Pancreas (tissue), 10 donors: ENCODE results near the gene MKLN1. TPM values are rescaled to one million over a fixed set of nuclear protein-coding genes. Genes with fewer than 3 reads are reported as not detected.

Source experiments
- ATAC-seq, 4 donors: fragments of 200-7000 bp; cut with Tn5 transposase; one replicate each; pipeline versions ENCODE4 v1.8.0 to v1.9.1; 2020; ENCODE audit warnings: mild to moderate bottlenecking in 4 of 4, moderate library complexity in 4 of 4
- DNase-seq, 6 donors: peaks; one replicate each; pipeline ENCODE4 v3.0.0-alpha.2; 2020
- FAIRE-seq: peaks from 2 replicates; lab custom pipeline; 2012; peaks lifted over from hg19 to GRCh38; lab: Jason Lieb, UNC
- H3K27ac ChIP-seq, 4 donors: fragments of 200-600 bp; sonication (generic); 1 replicate in 3 of 4; 2 replicates in 1 of 4; pipeline versions ENCODE4 v1.5.0 to v1.8.0; 2020
- H3K27me3 ChIP-seq, 4 donors: fragments of 200-600 bp; one replicate each; pipeline ENCODE4 v1.8.0; 2021
- H3K36me3 ChIP-seq, 3 donors: fragments of 200-600 bp; sonication (generic) in 1 of 3; one replicate each; pipeline versions ENCODE4 v1.5.0 to v1.8.0; 2020 to 2021
- H3K4me1 ChIP-seq, 3 donors: fragments of 200-600 bp; one replicate each; pipeline ENCODE4 v1.8.0; 2021
- H3K4me3 ChIP-seq, 4 donors: fragments of 200-600 bp; sonication (generic) in 2 of 4; one replicate each; pipeline versions ENCODE4 v1.5.0 to v1.8.0; 2020 to 2021
- H3K9me3 ChIP-seq, 4 donors: fragments of 200-600 bp; one replicate each; pipeline ENCODE4 v1.8.0; 2021
- CTCF ChIP-seq, 4 donors: fragments of 200-600 bp; sonication (generic) in 3 of 4; IDR thresholded peaks; one replicate each; pipeline versions ENCODE4 v1.5.0 to v1.8.0; 2021; ENCODE audit warnings: antibody characterized with exemption in 4 of 4
- WGBS, 2 donors: extraction: QIAGEN DNeasy Blood & Tissue Kit; methylation state at CpG; one replicate each; pipeline ENCODE4 v1.1.7; 2013; 5-methylcytosine and 5-hydroxymethylcytosine counted together
- intact Hi-C, 3 donors: fragments of 100-400 bp; cut with DNase I; formaldehyde crosslinking; loops; one replicate each; pipeline versions ENCODE4 v1.11.1 to v1.14.2; 2022
- polyA plus RNA-seq, 2 donors: library from polyadenylated mRNA; stranded (reverse); fragments of 200-250 nt; gene quantifications; one replicate each; pipeline ENCODE4 v1.2.3, GENCODE V29; 2013
- total RNA-seq, 6 donors: library from RNA; stranded (reverse); fragmentation: NEBNext Ultra II Directional in 4 of 6; extraction: Animal tissue kit (Norgen Biotek cat#: 25700) in 4 of 6; gene quantifications; one replicate each; pipeline versions ENCODE4 v1.2.1 to v1.2.4, GENCODE V29; 2021 to 2023
- donor health status: healthy with polysubstance abuse.
- donor health status: DM: no; HTN: no; CAD: no; lungs with moderate emphysema.
- donor health status: DM: no; HTN: no; CAD: no.
- donor health status: control.
- donor health status: control.
- donor health status: Bipolar disorder and iron deficiency.
- donor health status: DM: yes; HTN: yes; CAD: no.
- donor health status: DM: no; HTN: no; CAD: no.
- donor health status: DM: no; HTN: no; CAD: no.
- donor health status: DM: yes; HTN: yes; CAD: no.

MKLN1 gene
- total and polyA plus RNA-seq, 8 donors = 7.0 to 30.2 (median 21.6) TPM

GRCh38 chr7:131391145-131391544 is 63.5 kb downstream of the MKLN1 start:
- Histone ChIP-seq H3K27ac (no peak overlapping the region), H3K4me1 (peaks cover 0 to 3% (median 0%) of the 10 kb centered on the region in 3 donors), H3K36me3 (no peaks in the 10 kb centered on the region), H3K4me3 (no peak overlapping the region), H3K9me3 (no peaks in the 10 kb centered on the region), H3K27me3 (no peaks in the 10 kb centered on the region)
- WGBS, 2 donors = 88 to 93% methylated on average over 2 of the region's 2 CpGs
- no peak for FAIRE-seq
- no peak for TF ChIP-seq CTCF (IDR thresholded peaks at IDR 0.05)
- ATAC-seq = no peak
- DNase-seq = no peak
- intact Hi-C loops = no loop called here

GRCh38 chr7:131400681-131401176 is 73.1 kb downstream of the MKLN1 start:
- WGBS, 2 donors = 16 to 25% methylated on average over 1 of the region's 1 CpG
- TF ChIP-seq CTCF (IDR thresholded peaks at IDR 0.05) = no peak
- Histone ChIP-seq H3K4me1 (peaks cover 11 to 34% (median 23%) of the 10 kb centered on the region in 3 donors), H3K36me3 (no peaks in the 10 kb centered on the region), H3K9me3 (no peaks in the 10 kb centered on the region), H3K27me3 (no peaks in the 10 kb centered on the region), H3K27ac (peak overlapping the region; percentile 4 to 56 (median 38)), H3K4me3 (no peak overlapping the region)
- DNase-seq = no peak
- ATAC-seq = peak; percentile 85 to 93 (median 89)
- peak; percentile 45 for FAIRE-seq
- intact Hi-C loops = no loop called here

GRCh38 chr7:131401194-131401593 is 73.5 kb downstream of the MKLN1 start:
- no peak overlapping the region for H3K4me3 ChIP-seq
- peak overlapping the region in 3 of 4 donors; percentile 23 to 56 (median 46) for H3K27ac ChIP-seq
- DNase-seq (no peak), FAIRE-seq (no peak), ATAC-seq (peak; percentile 18 to 51 (median 28))
- intact Hi-C loops = no loop called here
- H3K4me1 ChIP-seq = peaks cover 11 to 36% (median 26%) of the 10 kb centered on the region in 3 donors
- no peak for TF ChIP-seq CTCF (IDR thresholded peaks at IDR 0.05)
- H3K27me3 ChIP-seq = no peaks in the 10 kb centered on the region
- no peaks in the 10 kb centered on the region for H3K36me3 ChIP-seq
- no peaks in the 10 kb centered on the region for H3K9me3 ChIP-seq

- Histone ChIP-seq H3K4me1 (peaks cover 18 to 57% (median 41%) of the 10 kb centered on the region in 3 donors), H3K36me3 (no peaks in the 10 kb centered on the region), H3K27me3 (no peaks in the 10 kb centered on the region), H3K27ac (no peak overlapping the region), H3K4me3 (no peak overlapping the region), H3K9me3 (no peaks in the 10 kb centered on the region)
- intact Hi-C loops = no loop called here
- 74 to 84% methylated on average over 2 of the region's 2 CpGs for WGBS, 2 donors
- no peak for TF ChIP-seq CTCF (IDR thresholded peaks at IDR 0.05)
- ATAC-seq (no peak), FAIRE-seq (no peak), DNase-seq (no peak)
Observed at GRCh38 chr7:131403322-131403721, 75.6 kb downstream of the MKLN1 start.

- no peak for TF ChIP-seq CTCF (IDR thresholded peaks at IDR 0.05)
- 97 to 98% methylated on average over 7 of the region's 7 CpGs for WGBS, 2 donors
- no peaks in the 10 kb centered on the region for H3K27me3 ChIP-seq
- H3K9me3 ChIP-seq = no peaks in the 10 kb centered on the region
- H3K27ac ChIP-seq = no peak overlapping the region
- intact Hi-C loops = no loop called here
- no peaks in the 10 kb centered on the region for H3K36me3 ChIP-seq
- peaks cover 18 to 52% (median 37%) of the 10 kb centered on the region in 3 donors for H3K4me1 ChIP-seq
- FAIRE-seq (no peak), DNase-seq (no peak), ATAC-seq (no peak)
- no peak overlapping the region for H3K4me3 ChIP-seq
Observed at GRCh38 chr7:131404226-131404911, 76.7 kb downstream of the MKLN1 start.
